NT2/D1 (cell line): Measurements from ENCODE around the gene SPRED1.

Source experiments
- SUZ12 ChIP-seq: IDR thresholded peaks from 2 replicates; pipeline ENCODE4 v1.6.1; 2011; ENCODE audit not compliant: insufficient read length, insufficient read depth; ENCODE audit errors: extremely low read depth
- YY1 ChIP-seq: IDR thresholded peaks from 2 replicates; pipeline ENCODE4 v1.6.1; 2011; ENCODE audit not compliant: insufficient read length, insufficient read depth
- ZNF274 ChIP-seq: IDR thresholded peaks from 2 replicates; pipeline ENCODE4 v1.6.1; 2011; ENCODE audit warnings: mild to moderate bottlenecking, low read depth, low read length

GRCh38 chr15:38316311-38316710 is 63.7 kb downstream of the SPRED1 start:
- TF ChIP-seq SUZ12 (no peak), ZNF274 (no peak), YY1 (no peak)
